NK-92 (cell line): ENCODE results near the gene NYAP1.
"Not testable (repeated sequence)": the region's sequence is repeated elsewhere in the genome, so short reads cannot be mapped to it uniquely, and the experiment has no call there.

Experiments used
- DNase-seq: peaks from one replicate; lab custom pipeline; 2025; ENCODE audit not compliant: unreplicated experiment; lab: John Stamatoyannopoulos, UW

NYAP1 gene

DNA sequence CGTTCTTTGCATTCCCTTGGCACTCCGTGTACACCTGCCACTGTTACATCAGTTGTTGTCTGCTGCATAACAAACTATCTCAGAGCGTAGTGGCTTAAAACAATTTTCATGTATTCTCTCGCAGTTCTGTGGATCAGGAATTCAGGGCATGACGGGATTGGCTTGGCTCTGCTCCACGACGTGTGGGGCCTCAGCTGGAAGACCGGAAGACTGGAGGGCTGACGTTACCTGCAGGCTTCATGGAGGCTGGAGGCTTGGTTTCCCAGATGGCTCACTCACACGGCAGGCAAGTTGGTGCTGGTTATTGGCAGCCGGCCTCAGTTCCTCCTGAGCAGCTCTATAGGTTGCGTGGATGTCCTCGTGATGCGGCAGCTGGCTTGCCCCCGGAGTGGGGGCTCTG is 25.5 kb downstream of the NYAP1 start:
- DNase-seq: no peak

GRCh38 chr7:100510437-100511239 is 26.9 kb downstream of the NYAP1 start:
- no peak for DNase-seq

- DNase-seq: no peak
These were observed 29.6 kb downstream of the NYAP1 start for GRCh38 chr7:100513212-100513810.

GRCh38 chr7:100515072-100515532 is 31.4 kb downstream of the NYAP1 start:
- no peak for DNase-seq

- no peak for DNase-seq
These were observed 32.5 kb downstream of the NYAP1 start for GRCh38 chr7:100516135-100516812.

- DNase-seq: no peak
These were observed 33.6 kb downstream of the NYAP1 start for GRCh38 chr7:100517305-100517704.

GRCh38 chr7:100519580-100519979 is 35.9 kb downstream of the NYAP1 start:
- DNase-seq: no peak

- no peak for DNase-seq
These were observed 36.4 kb downstream of the NYAP1 start for GRCh38 chr7:100520138-100520537.

GRCh38 chr7:100521076-100521475 is 37.3 kb downstream of the NYAP1 start:
- no peak for DNase-seq

DNA sequence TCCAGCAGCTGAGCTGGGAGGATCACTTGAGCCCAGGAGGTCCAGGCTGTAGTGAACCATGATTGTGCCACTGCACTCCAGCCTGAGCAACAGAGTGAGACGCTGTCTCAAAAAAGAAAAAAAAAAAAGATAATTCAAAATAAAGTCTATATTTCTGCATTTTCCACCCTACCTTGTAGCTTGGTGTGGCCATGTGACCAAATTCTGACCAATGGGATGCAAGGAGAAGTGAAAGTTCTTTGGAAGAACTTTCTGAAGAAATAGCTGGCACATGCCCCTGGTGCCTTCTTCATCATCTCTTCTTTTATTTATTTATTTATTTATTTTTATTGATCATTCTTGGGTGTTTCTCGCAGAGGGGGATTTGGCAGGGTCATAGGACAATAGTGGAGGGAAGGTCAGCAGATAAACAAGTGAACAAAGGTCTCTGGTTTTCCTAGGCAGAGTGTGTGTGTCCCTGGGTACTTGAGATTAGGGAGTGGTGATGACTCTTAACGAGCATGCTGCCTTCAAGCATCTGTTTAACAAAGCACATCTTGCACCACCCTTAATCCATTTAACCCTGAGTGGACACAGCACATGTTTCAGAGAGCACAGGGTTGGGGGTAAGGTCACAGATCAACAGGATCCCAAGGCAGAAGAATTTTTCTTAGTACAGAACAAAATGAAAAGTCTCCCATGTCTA is 38.3 kb downstream of the NYAP1 start:
- not testable (repeated sequence) for DNase-seq

DNA sequence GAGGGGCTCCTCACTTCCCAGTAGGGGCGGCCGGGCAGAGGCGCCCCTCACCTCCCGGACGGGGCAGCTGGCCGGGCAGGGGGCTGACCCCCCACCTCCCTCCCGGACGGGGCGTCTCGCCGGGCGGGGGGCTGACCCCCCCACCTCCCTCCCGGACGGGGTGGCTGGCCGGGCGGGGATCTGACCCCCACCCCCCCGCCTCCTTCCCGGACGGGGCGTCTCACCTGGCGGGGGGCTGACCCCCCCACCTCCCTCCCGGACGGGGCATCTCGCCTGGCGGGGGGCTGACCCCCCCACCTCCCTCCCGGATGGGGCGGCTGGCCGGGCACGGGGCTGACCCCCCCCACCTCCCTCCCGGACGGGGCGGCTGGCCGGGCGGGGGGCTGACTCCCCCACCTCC is 39.5 kb downstream of the NYAP1 start:
- not testable (repeated sequence) for DNase-seq

DNA sequence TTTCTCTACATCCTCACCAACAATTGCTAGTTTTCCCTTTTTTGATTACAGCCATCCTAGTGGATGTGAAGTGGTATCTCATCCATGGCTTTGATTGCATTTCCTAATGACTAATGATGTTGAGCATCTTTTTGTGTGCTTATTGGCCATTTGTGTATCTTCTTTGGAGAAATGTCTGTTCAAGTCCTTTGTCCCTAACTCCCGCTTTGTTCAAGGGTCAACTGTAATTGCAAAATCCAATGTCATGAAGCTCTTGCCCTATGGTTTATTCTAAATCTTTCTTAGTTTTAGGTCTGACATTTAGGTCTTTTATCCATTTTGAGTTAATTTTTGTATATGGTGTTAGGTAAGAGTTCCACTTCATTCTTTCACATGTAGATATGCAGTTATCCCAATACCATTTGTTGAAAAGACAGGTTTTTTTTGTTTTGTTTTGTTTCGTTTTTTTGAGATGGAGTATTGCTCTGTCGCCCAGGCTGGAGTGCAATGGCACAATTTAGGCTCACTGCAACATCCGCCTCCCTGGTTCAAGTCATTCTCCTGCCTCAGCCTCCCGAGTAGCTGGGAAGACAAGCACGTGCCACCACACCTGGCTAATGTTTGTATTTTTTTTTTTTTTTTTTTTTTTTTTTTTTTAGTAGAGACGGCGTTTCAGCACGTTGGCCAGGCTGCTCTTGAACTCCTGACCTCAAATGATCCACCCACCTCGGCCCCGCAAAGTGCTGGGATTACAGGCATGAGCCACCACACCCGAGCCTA is 44.6 kb downstream of the NYAP1 start:
- not testable (repeated sequence) for DNase-seq

DNA sequence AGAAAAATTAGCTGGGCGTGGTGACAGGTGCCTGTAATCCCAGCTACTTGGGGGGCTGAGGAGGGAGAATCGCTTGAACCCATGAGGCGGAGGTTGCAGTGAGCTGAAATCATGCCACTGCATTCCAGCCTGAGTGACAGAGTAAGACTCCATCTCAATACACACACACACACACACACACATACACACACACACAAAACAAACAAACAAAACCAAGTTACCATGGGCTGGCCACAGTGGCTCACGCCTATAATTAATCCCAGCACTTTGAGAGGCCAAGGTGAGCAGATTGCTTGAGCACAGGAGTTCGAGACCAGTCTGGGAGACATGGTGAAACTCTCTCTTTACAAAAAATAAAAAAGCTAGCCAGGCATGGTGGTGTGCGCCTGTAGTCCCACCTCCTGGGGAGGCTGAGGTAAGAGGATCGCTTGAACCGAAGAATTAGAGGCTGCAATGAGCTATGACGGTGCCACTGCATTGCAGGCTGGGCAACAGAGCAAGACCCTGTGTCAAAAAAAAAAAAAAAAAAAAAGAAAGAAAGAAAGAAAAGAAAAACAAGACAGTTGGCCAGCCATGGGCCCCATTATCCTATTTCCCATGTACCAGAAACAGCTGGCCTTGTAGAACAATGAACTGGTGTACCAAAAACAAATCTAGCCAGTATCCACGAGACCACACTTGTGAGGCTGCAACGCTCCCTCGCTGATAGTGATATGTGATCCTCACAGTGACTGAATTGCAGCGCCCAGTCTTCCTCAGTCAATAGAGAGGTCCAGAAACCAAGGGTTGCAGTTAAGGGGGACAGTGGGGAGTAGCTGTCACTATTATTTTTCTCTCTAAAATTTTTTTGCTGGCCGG is 48.7 kb downstream of the NYAP1 start:
- DNase-seq: no peak

GRCh38 chr7:100535982-100536381 is 52.3 kb downstream of the NYAP1 start:
- not testable (repeated sequence) for DNase-seq

- not testable (repeated sequence) for DNase-seq
These were observed 53.0 kb downstream of the NYAP1 start for GRCh38 chr7:100536695-100537094.

- no peak for DNase-seq
These were observed 54.6 kb downstream of the NYAP1 start for GRCh38 chr7:100538348-100538653.

DNA sequence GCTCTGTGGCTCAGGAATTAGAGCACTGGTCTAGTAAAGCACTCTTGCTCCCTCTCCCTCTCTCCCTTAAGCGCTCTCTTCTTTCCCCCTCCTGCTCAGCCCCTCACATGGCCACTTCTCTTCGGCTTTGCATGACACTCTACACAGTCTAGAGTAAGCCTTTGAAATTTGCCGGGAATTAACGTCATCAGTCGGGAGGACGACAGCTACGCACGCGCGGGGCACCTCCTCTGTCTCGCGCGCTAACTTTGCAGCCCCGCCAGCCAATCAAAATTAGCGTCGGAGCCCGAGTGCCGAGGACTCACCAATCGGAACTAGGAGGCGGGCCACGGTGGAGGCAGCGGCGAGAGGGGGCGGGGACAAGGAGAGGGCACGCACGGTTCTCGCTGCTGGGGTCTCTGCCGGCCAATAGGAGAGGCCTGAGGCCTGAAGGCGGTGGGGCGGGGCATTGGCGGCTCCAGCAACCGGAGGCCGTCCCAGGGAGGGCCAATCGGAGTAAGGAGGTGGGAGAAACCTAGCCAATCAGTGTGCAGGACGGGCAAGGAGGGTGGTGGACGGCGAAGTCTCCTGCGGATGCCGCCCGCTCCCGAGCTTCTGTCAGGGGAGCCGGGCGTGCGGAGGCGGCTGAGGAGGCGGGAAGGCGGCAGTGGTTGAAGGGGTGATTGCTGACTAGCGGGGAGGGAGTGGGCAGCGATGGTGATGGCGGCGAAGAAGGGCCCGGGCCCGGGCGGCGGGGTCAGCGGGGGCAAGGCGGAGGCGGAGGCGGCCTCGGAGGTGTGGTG is 55.1 kb downstream of the NYAP1 start, which contains the start of gene AGFG2:
Gene AGFG2 (plus strand): TSS at position 550 of the 782 bp plus-strand sequence. CDS start 144 bp downstream, at position 694.
- DNase-seq: peak; percentile 99

DNA sequence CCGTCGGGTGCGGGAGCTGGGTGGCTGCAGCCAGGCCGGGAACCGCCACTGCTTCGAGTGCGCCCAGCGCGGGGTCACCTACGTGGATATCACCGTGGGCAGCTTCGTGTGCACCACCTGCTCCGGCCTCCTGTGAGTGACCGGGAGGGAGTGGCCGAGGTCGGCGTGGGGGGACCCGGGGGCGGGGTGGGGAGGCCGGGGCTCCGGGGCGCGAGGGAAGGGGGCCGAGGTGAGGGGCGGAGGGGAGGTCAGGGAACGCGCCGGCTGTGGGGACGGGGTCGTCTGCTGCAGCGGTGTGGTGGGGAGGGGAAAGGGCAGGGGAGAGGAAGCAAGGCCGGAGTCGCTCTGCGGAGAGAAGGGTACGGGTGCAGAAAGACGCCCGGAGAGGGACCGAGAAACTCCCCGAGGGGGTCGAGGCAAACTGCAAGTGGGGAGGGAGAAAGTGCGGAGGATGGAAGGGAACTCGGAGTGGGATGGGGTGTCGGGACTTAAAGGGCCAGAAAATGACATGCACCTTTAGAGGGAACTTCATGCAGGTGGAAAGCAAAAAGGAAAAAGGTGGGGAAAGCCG is 55.8 kb downstream of the NYAP1 start:
- DNase-seq: no peak
